ENCODE data around the gene KCNK4. TPM values are rescaled to one million over a fixed set of nuclear protein-coding genes. Genes with fewer than 3 reads are reported as not detected.
"Not testable (repeated sequence)": the region's sequence is repeated elsewhere in the genome, so short reads cannot be mapped to it uniquely, and the experiment has no call there.

Gene KCNK4
- total and polyA plus RNA-seq, 4 donors = not detected

DNA sequence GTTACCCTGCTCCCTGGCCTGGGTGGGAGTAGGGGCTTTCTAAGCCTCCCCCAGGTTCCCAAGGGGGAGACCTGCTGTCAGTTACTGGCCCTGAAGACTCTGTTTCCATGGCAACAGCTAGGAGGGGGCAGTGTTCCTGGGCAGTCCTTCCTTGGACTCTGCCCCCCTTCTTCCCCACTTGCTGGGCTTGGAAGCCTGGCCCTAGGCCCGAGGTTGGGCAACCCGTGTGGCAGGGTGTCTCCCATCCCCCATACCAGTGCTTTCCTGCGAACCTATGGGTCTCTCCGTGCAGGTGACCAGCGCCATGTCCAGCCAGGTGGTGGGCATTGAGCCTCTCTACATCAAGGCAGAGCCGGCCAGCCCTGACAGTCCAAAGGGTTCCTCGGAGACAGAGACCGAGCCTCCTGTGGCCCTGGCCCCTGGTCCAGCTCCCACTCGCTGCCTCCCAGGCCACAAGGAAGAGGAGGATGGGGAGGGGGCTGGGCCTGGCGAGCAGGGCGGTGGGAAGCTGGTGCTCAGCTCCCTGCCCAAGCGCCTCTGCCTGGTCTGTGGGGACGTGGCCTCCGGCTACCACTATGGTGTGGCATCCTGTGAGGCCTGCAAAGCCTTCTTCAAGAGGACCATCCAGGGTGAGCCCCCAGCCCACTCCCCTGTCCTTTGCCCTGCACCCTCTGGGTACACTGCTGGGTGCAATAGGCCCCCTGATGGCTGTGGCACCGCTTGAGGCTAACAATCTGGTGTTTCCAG is 15.9 kb downstream of the KCNK4 start (continued):
- TF ChIP-seq, protein P1, sequence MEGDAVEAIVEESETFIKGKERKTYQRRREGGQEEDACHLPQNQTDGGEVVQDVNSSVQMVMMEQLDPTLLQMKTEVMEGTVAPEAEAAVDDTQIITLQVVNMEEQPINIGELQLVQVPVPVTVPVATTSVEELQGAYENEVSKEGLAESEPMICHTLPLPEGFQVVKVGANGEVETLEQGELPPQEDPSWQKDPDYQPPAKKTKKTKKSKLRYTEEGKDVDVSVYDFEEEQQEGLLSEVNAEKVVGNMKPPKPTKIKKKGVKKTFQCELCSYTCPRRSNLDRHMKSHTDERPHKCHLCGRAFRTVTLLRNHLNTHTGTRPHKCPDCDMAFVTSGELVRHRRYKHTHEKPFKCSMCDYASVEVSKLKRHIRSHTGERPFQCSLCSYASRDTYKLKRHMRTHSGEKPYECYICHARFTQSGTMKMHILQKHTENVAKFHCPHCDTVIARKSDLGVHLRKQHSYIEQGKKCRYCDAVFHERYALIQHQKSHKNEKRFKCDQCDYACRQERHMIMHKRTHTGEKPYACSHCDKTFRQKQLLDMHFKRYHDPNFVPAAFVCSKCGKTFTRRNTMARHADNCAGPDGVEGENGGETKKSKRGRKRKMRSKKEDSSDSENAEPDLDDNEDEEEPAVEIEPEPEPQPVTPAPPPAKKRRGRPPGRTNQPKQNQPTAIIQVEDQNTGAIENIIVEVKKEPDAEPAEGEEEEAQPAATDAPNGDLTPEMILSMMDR (IDR thresholded peaks at IDR 0.05; ENCODE audit: low read depth, low read length, missing input control) = no peak
- TF ChIP-seq, protein P2, sequence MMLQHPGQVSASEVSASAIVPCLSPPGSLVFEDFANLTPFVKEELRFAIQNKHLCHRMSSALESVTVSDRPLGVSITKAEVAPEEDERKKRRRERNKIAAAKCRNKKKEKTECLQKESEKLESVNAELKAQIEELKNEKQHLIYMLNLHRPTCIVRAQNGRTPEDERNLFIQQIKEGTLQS (IDR thresholded peaks at IDR 0.05) = no peak
- peak; percentile 48 for TF ChIP-seq MAX (IDR thresholded peaks at IDR 0.05)
- TF ChIP-seq NR2F2 (IDR thresholded peaks at IDR 0.05) = no peak
- no peak for TF ChIP-seq FOXA1 (IDR thresholded peaks at IDR 0.05)
- TF ChIP-seq HNF4G (IDR thresholded peaks at IDR 0.05) = peak; percentile 78

DNA sequence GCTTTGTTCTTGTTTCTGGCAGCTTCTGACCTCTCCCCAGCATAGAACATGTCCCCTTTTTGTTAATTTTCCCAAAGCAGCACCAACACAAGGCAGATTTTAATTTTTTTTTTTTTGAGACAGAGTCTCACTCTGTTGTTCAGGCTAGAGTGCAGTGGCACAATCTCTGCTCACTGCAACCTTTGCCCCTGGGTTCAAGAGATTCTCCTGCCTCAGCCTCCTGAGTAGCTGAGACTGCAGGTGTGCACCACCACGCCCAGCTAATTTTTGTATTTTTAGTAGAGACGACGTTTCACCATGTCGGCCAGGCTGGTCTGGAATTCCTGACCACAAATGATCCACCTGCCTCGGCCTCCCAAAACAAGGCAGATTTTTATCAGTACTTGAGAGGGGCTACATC is 16.7 kb downstream of the KCNK4 start:
- not testable (repeated sequence) for H3K27me3 ChIP-seq (ENCODE audit: control insufficient read depth in 4 of 4, insufficient read depth in 4 of 4, low read length in 3 of 4); H3K9me3 ChIP-seq (ENCODE audit: control insufficient read depth in 4 of 4, low read length in 3 of 4); DNase-seq (ENCODE audit: low spot score); H3K36me3 ChIP-seq (ENCODE audit: control insufficient read depth in 4 of 4, insufficient read depth in 3 of 4, low read depth in 1 of 4, low read length in 3 of 4); H3K27ac ChIP-seq (ENCODE audit: low read depth in 1 of 2, low read length in 2 of 2)
- WGBS = 89% methylated on average over 5 of the region's 5 CpGs
- peaks cover 5 to 48% (median 36%) of the 10 kb centered on the region in 4 donors for H3K4me1 ChIP-seq (ENCODE audit: control insufficient read depth in 4 of 4, insufficient read depth in 4 of 4, low read length in 3 of 4)
- peak overlapping the region in 1 of 3 donors; percentile 42 for H3K4me3 ChIP-seq (ENCODE audit: low read depth in 1 of 3, low read length in 3 of 3)
- H3K9ac ChIP-seq (ENCODE audit: low read depth in 1 of 2, low read length in 2 of 2) = peak overlapping the region in 1 of 2 donors; percentile 87
- peak; percentile 52 to 72 for TF ChIP-seq HNF4A (conservative IDR thresholded peaks at IDR 0.05)

GRCh38 chr11:64312947-64313346 is 21.8 kb downstream of the KCNK4 start:
- Histone ChIP-seq H3K4me3 (ENCODE audit: low read depth in 1 of 3, low read length in 3 of 3) (no peak overlapping the region), H3K36me3 (ENCODE audit: control insufficient read depth in 4 of 4, insufficient read depth in 3 of 4, low read depth in 1 of 4, low read length in 3 of 4) (peaks cover 4 to 26% (median 9%) of the 10 kb centered on the region in 4 donors), H3K4me1 (ENCODE audit: control insufficient read depth in 4 of 4, insufficient read depth in 4 of 4, low read length in 3 of 4) (peaks cover 1 to 54% (median 39%) of the 10 kb centered on the region in 4 donors), H3K9me3 (ENCODE audit: control insufficient read depth in 4 of 4, low read length in 3 of 4) (no peaks in the 10 kb centered on the region), H3K27me3 (ENCODE audit: control insufficient read depth in 4 of 4, insufficient read depth in 4 of 4, low read length in 3 of 4) (no peaks in the 10 kb centered on the region), H3K27ac (ENCODE audit: low read depth in 1 of 2, low read length in 2 of 2) (no peak overlapping the region), H3K9ac (ENCODE audit: low read depth in 1 of 2, low read length in 2 of 2) (no peak overlapping the region)
- no peak for DNase-seq (ENCODE audit: low spot score)
- TF ChIP-seq SP1 (IDR thresholded peaks at IDR 0.05) (no peak), RXRA (IDR thresholded peaks at IDR 0.05) (no peak), NR2F2 (IDR thresholded peaks at IDR 0.05) (no peak), REST (IDR thresholded peaks at IDR 0.05) (no peak), JUND (IDR thresholded peaks at IDR 0.05) (no peak), FOXA2 (IDR thresholded peaks at IDR 0.05) (no peak), ZBTB33 (IDR thresholded peaks at IDR 0.05) (no peak), HNF4A (conservative IDR thresholded peaks at IDR 0.05) (no peak), TAF1 (conservative IDR thresholded peaks at IDR 0.05) (no peak), YY1 (IDR thresholded peaks at IDR 0.05) (no peak), FOXA1 (IDR thresholded peaks at IDR 0.05) (no peak), RAD21 (IDR thresholded peaks at IDR 0.05) (no peak), GABPA (IDR thresholded peaks at IDR 0.05 in 1 of 2, conservative IDR thresholded peaks at IDR 0.05 in 1 of 2) (no peak), MAX (IDR thresholded peaks at IDR 0.05) (no peak), HNF4G (IDR thresholded peaks at IDR 0.05) (no peak)
- TF ChIP-seq, protein P2 (IDR thresholded peaks at IDR 0.05) = no peak
- 94% methylated on average over 10 of the region's 10 CpGs for WGBS

Measured in liver (tissue), 9 donors.